ENCODE data around the gene STEAP2.
"Not testable (repeated sequence)": the region's sequence is repeated elsewhere in the genome, so short reads cannot be mapped to it uniquely, and the experiment has no call there.

DNA sequence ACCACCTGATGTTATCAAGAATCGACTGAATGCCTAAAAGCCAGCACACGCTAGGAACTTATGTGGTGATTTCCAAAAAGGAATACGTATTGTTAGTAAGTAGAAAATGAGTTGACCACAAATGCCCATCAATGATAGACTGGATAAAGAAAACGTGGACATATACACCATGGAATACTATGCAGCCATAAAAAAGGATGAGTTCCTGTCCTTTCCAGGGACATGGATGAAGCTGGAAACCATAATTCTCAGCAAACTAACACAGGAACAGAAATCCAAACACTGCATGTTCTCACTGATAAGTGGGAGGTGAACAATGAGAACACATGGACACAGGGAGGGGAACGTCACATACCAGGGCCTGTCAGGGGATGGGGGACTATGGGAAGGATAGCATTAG, 44.5 kb downstream of the STEAP2 start:
- TF ChIP-seq, protein P1, sequence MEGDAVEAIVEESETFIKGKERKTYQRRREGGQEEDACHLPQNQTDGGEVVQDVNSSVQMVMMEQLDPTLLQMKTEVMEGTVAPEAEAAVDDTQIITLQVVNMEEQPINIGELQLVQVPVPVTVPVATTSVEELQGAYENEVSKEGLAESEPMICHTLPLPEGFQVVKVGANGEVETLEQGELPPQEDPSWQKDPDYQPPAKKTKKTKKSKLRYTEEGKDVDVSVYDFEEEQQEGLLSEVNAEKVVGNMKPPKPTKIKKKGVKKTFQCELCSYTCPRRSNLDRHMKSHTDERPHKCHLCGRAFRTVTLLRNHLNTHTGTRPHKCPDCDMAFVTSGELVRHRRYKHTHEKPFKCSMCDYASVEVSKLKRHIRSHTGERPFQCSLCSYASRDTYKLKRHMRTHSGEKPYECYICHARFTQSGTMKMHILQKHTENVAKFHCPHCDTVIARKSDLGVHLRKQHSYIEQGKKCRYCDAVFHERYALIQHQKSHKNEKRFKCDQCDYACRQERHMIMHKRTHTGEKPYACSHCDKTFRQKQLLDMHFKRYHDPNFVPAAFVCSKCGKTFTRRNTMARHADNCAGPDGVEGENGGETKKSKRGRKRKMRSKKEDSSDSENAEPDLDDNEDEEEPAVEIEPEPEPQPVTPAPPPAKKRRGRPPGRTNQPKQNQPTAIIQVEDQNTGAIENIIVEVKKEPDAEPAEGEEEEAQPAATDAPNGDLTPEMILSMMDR (IDR thresholded peaks at IDR 0.05) = not testable (repeated sequence)
- not testable (repeated sequence) for TF ChIP-seq EP300 (IDR thresholded peaks at IDR 0.05)
